ENCODE measurements around the gene DAPK2.

DNA sequence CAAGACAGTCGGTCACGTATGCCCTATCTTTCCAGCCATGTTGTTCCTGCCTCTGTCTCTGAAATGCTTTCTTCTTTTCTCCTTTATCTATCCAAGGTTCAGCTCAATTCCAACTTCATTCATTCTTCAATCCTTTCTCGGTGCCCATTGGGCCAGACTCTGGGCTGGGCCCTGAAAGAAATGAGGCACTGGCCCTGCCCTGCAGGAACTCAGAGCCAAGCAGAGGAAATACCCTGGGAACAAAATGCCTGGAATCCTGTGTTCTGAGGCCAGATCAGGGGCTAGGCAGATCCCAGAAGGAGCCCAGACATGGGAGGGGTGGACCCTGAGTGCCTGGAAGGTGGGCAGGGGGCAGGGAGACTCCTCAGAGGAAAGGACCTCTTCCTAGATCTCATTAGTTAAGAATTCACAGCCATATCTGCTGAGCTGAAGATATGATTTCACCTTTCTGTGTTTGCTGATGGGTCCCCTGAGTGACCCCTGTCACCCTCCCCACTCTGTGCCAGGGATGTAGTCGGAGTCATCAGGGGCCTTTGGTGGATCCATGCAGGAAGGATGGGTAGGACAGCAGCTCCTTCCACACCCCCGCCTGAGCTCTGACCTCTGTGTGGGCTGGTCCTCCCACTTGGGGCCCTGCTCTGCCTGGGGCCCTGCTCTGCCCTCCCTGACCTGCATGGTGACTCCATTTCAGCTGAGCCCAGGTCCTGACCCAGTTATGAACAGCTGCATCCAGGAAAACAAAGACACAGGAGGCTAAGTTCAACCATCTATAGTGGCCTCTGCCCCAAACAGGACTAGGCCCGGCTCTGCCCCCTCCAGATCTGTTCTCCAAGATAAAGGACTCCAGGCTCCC is 5.3 kb upstream of the DAPK2 start:
- TF ChIP-seq POGZ (CRISPR knock-in tag; IDR thresholded peaks at IDR 0.05): no peak
- no peak for TF ChIP-seq ZKSCAN1 (IDR thresholded peaks at IDR 0.05; ENCODE audit: low read length)
- TF ChIP-seq ZNF674 (CRISPR knock-in tag; IDR thresholded peaks at IDR 0.05; ENCODE audit: low read depth): no peak
- TF ChIP-seq, protein P1, sequence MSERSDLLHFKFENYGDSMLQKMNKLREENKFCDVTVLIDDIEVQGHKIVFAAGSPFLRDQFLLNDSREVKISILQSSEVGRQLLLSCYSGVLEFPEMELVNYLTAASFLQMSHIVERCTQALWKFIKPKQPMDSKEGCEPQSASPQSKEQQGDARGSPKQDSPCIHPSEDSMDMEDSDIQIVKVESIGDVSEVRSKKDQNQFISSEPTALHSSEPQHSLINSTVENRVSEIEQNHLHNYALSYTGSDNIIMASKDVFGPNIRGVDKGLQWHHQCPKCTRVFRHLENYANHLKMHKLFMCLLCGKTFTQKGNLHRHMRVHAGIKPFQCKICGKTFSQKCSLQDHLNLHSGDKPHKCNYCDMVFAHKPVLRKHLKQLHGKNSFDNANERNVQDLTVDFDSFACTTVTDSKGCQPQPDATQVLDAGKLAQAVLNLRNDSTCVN (CRISPR knock-in tag; IDR thresholded peaks at IDR 0.05; ENCODE audit: borderline replicate concordance): no peak
- no peak for TF ChIP-seq CEBPG (CRISPR knock-in tag; IDR thresholded peaks at IDR 0.05)
- TF ChIP-seq, protein P2, sequence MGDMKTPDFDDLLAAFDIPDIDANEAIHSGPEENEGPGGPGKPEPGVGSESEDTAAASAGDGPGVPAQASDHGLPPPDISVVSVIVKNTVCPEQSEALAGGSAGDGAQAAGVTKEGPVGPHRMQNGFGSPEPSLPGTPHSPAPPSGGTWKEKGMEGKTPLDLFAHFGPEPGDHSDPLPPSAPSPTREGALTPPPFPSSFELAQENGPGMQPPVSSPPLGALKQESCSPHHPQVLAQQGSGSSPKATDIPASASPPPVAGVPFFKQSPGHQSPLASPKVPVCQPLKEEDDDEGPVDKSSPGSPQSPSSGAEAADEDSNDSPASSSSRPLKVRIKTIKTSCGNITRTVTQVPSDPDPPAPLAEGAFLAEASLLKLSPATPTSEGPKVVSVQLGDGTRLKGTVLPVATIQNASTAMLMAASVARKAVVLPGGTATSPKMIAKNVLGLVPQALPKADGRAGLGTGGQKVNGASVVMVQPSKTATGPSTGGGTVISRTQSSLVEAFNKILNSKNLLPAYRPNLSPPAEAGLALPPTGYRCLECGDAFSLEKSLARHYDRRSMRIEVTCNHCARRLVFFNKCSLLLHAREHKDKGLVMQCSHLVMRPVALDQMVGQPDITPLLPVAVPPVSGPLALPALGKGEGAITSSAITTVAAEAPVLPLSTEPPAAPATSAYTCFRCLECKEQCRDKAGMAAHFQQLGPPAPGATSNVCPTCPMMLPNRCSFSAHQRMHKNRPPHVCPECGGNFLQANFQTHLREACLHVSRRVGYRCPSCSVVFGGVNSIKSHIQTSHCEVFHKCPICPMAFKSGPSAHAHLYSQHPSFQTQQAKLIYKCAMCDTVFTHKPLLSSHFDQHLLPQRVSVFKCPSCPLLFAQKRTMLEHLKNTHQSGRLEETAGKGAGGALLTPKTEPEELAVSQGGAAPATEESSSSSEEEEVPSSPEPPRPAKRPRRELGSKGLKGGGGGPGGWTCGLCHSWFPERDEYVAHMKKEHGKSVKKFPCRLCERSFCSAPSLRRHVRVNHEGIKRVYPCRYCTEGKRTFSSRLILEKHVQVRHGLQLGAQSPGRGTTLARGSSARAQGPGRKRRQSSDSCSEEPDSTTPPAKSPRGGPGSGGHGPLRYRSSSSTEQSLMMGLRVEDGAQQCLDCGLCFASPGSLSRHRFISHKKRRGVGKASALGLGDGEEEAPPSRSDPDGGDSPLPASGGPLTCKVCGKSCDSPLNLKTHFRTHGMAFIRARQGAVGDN (CRISPR knock-in tag; IDR thresholded peaks at IDR 0.05): peak; percentile 46
- TF ChIP-seq, protein P3, sequence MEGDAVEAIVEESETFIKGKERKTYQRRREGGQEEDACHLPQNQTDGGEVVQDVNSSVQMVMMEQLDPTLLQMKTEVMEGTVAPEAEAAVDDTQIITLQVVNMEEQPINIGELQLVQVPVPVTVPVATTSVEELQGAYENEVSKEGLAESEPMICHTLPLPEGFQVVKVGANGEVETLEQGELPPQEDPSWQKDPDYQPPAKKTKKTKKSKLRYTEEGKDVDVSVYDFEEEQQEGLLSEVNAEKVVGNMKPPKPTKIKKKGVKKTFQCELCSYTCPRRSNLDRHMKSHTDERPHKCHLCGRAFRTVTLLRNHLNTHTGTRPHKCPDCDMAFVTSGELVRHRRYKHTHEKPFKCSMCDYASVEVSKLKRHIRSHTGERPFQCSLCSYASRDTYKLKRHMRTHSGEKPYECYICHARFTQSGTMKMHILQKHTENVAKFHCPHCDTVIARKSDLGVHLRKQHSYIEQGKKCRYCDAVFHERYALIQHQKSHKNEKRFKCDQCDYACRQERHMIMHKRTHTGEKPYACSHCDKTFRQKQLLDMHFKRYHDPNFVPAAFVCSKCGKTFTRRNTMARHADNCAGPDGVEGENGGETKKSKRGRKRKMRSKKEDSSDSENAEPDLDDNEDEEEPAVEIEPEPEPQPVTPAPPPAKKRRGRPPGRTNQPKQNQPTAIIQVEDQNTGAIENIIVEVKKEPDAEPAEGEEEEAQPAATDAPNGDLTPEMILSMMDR (CRISPR knock-in tag; IDR thresholded peaks at IDR 0.05): no peak
- TF ChIP-seq, protein P4, sequence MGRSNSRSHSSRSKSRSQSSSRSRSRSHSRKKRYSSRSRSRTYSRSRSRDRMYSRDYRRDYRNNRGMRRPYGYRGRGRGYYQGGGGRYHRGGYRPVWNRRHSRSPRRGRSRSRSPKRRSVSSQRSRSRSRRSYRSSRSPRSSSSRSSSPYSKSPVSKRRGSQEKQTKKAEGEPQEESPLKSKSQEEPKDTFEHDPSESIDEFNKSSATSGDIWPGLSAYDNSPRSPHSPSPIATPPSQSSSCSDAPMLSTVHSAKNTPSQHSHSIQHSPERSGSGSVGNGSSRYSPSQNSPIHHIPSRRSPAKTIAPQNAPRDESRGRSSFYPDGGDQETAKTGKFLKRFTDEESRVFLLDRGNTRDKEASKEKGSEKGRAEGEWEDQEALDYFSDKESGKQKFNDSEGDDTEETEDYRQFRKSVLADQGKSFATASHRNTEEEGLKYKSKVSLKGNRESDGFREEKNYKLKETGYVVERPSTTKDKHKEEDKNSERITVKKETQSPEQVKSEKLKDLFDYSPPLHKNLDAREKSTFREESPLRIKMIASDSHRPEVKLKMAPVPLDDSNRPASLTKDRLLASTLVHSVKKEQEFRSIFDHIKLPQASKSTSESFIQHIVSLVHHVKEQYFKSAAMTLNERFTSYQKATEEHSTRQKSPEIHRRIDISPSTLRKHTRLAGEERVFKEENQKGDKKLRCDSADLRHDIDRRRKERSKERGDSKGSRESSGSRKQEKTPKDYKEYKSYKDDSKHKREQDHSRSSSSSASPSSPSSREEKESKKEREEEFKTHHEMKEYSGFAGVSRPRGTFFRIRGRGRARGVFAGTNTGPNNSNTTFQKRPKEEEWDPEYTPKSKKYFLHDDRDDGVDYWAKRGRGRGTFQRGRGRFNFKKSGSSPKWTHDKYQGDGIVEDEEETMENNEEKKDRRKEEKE (IDR thresholded peaks at IDR 0.05): no peak
- TF ChIP-seq ZBTB8A (CRISPR knock-in tag; IDR thresholded peaks at IDR 0.05; ENCODE audit: borderline replicate concordance, low read depth): no peak
- TF ChIP-seq HNRNPK (IDR thresholded peaks at IDR 0.05; ENCODE audit: low read depth, low read length, poor library complexity, severe bottlenecking): no peak
- no peak for TF ChIP-seq FOXA3 (CRISPR knock-in tag; IDR thresholded peaks at IDR 0.05)
- TF ChIP-seq, protein P5, sequence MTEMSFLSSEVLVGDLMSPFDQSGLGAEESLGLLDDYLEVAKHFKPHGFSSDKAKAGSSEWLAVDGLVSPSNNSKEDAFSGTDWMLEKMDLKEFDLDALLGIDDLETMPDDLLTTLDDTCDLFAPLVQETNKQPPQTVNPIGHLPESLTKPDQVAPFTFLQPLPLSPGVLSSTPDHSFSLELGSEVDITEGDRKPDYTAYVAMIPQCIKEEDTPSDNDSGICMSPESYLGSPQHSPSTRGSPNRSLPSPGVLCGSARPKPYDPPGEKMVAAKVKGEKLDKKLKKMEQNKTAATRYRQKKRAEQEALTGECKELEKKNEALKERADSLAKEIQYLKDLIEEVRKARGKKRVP (CRISPR knock-in tag; IDR thresholded peaks at IDR 0.05): no peak

Measured in HepG2 (cell line).